Measurements from ENCODE around the gene HELZ. TPM values are rescaled to one million over a fixed set of nuclear protein-coding genes. Genes with fewer than 3 reads are reported as not detected.

Gene HELZ
- total RNA-seq, 1 experiment from 2014 or later, result 40.5 TPM

GRCh38 chr17:67130768-67131167, 114.2 kb downstream of the HELZ start (continued):
- TF ChIP-seq FOSL1 (IDR thresholded peaks at IDR 0.05; ENCODE audit: low read depth), result no peak
- TF ChIP-seq, protein P1, sequence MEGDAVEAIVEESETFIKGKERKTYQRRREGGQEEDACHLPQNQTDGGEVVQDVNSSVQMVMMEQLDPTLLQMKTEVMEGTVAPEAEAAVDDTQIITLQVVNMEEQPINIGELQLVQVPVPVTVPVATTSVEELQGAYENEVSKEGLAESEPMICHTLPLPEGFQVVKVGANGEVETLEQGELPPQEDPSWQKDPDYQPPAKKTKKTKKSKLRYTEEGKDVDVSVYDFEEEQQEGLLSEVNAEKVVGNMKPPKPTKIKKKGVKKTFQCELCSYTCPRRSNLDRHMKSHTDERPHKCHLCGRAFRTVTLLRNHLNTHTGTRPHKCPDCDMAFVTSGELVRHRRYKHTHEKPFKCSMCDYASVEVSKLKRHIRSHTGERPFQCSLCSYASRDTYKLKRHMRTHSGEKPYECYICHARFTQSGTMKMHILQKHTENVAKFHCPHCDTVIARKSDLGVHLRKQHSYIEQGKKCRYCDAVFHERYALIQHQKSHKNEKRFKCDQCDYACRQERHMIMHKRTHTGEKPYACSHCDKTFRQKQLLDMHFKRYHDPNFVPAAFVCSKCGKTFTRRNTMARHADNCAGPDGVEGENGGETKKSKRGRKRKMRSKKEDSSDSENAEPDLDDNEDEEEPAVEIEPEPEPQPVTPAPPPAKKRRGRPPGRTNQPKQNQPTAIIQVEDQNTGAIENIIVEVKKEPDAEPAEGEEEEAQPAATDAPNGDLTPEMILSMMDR (IDR thresholded peaks at IDR 0.05 in 2 of 3, conservative IDR thresholded peaks at IDR 0.05 in 1 of 3; ENCODE audit: borderline replicate concordance in 1 of 3, insufficient read depth in 1 of 3, low read depth in 2 of 3, low read length in 2 of 3), result no peak
- TF ChIP-seq ELF1 (IDR thresholded peaks at IDR 0.05; ENCODE audit: borderline replicate concordance, low read depth), result no peak
- TF ChIP-seq ZFX (IDR thresholded peaks at IDR 0.05), result no peak
- no peak for TF ChIP-seq YY1 (IDR thresholded peaks at IDR 0.05; ENCODE audit: extremely low read depth, insufficient replicate concordance, low read depth, low read length)
- TF ChIP-seq EZH2phosphoT487 (IDR thresholded peaks at IDR 0.05; ENCODE audit: borderline replicate concordance), result no peak

- RAD21 ChIA-PET (ENCODE audit: low non-redundant PET in 1 of 2, low total read pairs in 2 of 2, uncharacterized antibody in 2 of 2, unreplicated experiment in 2 of 2), result no interaction called here
- Histone ChIP-seq H3K9me3 (ENCODE audit: control insufficient read depth in 1 of 2, insufficient read depth in 1 of 2, low read depth in 1 of 2, low read length in 2 of 2) (no peaks in the 10 kb centered on the region), H3K9ac (ENCODE audit: low read length) (no peak overlapping the region), H3K4me2 (ENCODE audit: low read length) (no peak overlapping the region), H3K36me3 (ENCODE audit: control insufficient read depth in 1 of 2, insufficient read depth in 2 of 2, low read length in 2 of 2) (peaks cover 0 to 2% of the 10 kb centered on the region in 2 experiments; a peak in 1 of 4 replicates), H3K27ac (ENCODE audit: low read depth, low read length) (no peak overlapping the region), H3K4me3 (replicated peaks in 1 of 2; ENCODE audit: low read depth in 1 of 2, low read length in 2 of 2) (no peak overlapping the region), H2AFZ (ENCODE audit: low read depth, low read length, poor library complexity, severe bottlenecking) (no peak overlapping the region), H3K4me1 (ENCODE audit: control insufficient read depth in 1 of 2, insufficient read depth in 2 of 2, low read length in 2 of 2) (no peaks in the 10 kb centered on the region), H4K20me1 (ENCODE audit: insufficient read depth) (0 out of 2 replicates have a peak, but pooled peaks cover under 1% of the 10 kb centered on the region), H3K27me3 (ENCODE audit: insufficient read depth, low read length) (no peaks in the 10 kb centered on the region), H3K9me2 (ENCODE audit: insufficient read depth) (no peaks in the 10 kb centered on the region), H3K79me2 (ENCODE audit: insufficient read depth, low read length) (no peaks in the 10 kb centered on the region)
- no TSS peak for BruUV-seq (replicated peaks)
- POLR2A ChIA-PET, result no interaction called here
- CTCF ChIA-PET, result no interaction called here
- intact Hi-C loops (cut with micrococcal nuclease), result no loop called here
- ATAC-seq (no peak), DNase-seq (ENCODE audit: low read depth, low spot score) (no peak)
- TF ChIP-seq, protein P2, sequence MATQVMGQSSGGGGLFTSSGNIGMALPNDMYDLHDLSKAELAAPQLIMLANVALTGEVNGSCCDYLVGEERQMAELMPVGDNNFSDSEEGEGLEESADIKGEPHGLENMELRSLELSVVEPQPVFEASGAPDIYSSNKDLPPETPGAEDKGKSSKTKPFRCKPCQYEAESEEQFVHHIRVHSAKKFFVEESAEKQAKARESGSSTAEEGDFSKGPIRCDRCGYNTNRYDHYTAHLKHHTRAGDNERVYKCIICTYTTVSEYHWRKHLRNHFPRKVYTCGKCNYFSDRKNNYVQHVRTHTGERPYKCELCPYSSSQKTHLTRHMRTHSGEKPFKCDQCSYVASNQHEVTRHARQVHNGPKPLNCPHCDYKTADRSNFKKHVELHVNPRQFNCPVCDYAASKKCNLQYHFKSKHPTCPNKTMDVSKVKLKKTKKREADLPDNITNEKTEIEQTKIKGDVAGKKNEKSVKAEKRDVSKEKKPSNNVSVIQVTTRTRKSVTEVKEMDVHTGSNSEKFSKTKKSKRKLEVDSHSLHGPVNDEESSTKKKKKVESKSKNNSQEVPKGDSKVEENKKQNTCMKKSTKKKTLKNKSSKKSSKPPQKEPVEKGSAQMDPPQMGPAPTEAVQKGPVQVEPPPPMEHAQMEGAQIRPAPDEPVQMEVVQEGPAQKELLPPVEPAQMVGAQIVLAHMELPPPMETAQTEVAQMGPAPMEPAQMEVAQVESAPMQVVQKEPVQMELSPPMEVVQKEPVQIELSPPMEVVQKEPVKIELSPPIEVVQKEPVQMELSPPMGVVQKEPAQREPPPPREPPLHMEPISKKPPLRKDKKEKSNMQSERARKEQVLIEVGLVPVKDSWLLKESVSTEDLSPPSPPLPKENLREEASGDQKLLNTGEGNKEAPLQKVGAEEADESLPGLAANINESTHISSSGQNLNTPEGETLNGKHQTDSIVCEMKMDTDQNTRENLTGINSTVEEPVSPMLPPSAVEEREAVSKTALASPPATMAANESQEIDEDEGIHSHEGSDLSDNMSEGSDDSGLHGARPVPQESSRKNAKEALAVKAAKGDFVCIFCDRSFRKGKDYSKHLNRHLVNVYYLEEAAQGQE (IDR thresholded peaks at IDR 0.05; ENCODE audit: low read depth), result no peak
- TF ChIP-seq, protein P1 (IDR thresholded peaks at IDR 0.05 in 2 of 3, conservative IDR thresholded peaks at IDR 0.05 in 1 of 3; ENCODE audit: borderline replicate concordance in 1 of 3, insufficient read depth in 1 of 3, low read depth in 2 of 3, low read length in 2 of 3), result no peak
- no peak for TF ChIP-seq FOSL1 (IDR thresholded peaks at IDR 0.05; ENCODE audit: low read depth)
- TF ChIP-seq EGR1 (IDR thresholded peaks at IDR 0.05; ENCODE audit: low read depth), result no peak
- TF ChIP-seq SRF (IDR thresholded peaks at IDR 0.05; ENCODE audit: low read depth), result no peak
- TF ChIP-seq YY1 (IDR thresholded peaks at IDR 0.05; ENCODE audit: extremely low read depth, insufficient replicate concordance, low read depth, low read length), result no peak
- no peak for TF ChIP-seq POLR2AphosphoS5 (IDR thresholded peaks at IDR 0.05; ENCODE audit: low read depth, low read length)
- no peak for TF ChIP-seq MAX (IDR thresholded peaks at IDR 0.05)
- TF ChIP-seq ZFX (IDR thresholded peaks at IDR 0.05), result no peak
- TF ChIP-seq SP1 (IDR thresholded peaks at IDR 0.05; ENCODE audit: low read depth), result no peak
- no peak for TF ChIP-seq SIN3A (IDR thresholded peaks at IDR 0.05; ENCODE audit: low read depth)
- no peak for TF ChIP-seq TCF7L2 (IDR thresholded peaks at IDR 0.05; ENCODE audit: borderline replicate concordance, extremely low read depth, insufficient read depth, insufficient read length)
- no peak for TF ChIP-seq ZNF274 (IDR thresholded peaks at IDR 0.05; ENCODE audit: low read depth, low read length)
- no peak for TF ChIP-seq EZH2 (IDR thresholded peaks at IDR 0.05)
- no peak for TF ChIP-seq RAD21 (IDR thresholded peaks at IDR 0.05; ENCODE audit: low read depth)
Observed at GRCh38 chr17:67129283-67129682, 115.7 kb downstream of the HELZ start.
